ENCODE measurements around the gene CREBBP. TPM values are rescaled to one million over a fixed set of nuclear protein-coding genes. Genes with fewer than 3 reads are reported as not detected.
A peak's percentile ranks its signal among the peaks of the same experiment; 100 is the strongest.

The CREBBP gene
- total and polyA plus RNA-seq, 2 donors from 2014 or later, result 5.9 to 74.6 TPM

GRCh38 chr16:3861808-3862451 lies 18.6 kb downstream of the CREBBP start:
- H3K4me3 ChIP-seq (ENCODE audit: low read length in 3 of 3), result no peak overlapping the region
- H3K9me3 ChIP-seq (ENCODE audit: control insufficient read depth in 2 of 3, insufficient read depth in 1 of 3, low read length in 3 of 3), result no peaks in the 10 kb centered on the region
- no peak overlapping the region for H3K9ac ChIP-seq (ENCODE audit: low read length in 3 of 3)
- no peak for TF ChIP-seq CTCF (IDR thresholded peaks at IDR 0.05; ENCODE audit: borderline replicate concordance, extremely low read depth, insufficient read depth)
- no peaks in the 10 kb centered on the region for H3K36me3 ChIP-seq (ENCODE audit: control insufficient read depth in 2 of 3, insufficient read depth in 3 of 3, low read length in 3 of 3)
- intact Hi-C loops (cut with DNase I), result no loop called here
- H3K27me3 ChIP-seq (ENCODE audit: control insufficient read depth, insufficient read depth, low read length), result no peaks in the 10 kb centered on the region
- no peak overlapping the region for H3K27ac ChIP-seq (ENCODE audit: low read depth in 2 of 2, low read length in 2 of 2)
- peak in 1 of 5 donors; percentile 25 for DNase-seq
- no peak for FAIRE-seq
- H3K4me1 ChIP-seq (ENCODE audit: control insufficient read depth in 2 of 3, insufficient read depth in 2 of 3, low read depth in 1 of 3, low read length in 3 of 3), result peaks cover 0 to 32% (median 21%) of the 10 kb centered on the region in 3 donors

GRCh38 chr16:3859889-3860288 lies 20.6 kb downstream of the CREBBP start:
- Histone ChIP-seq H3K9ac (ENCODE audit: low read length in 3 of 3) (no peak overlapping the region), H3K4me3 (ENCODE audit: low read length in 3 of 3) (no peak overlapping the region), H3K9me3 (ENCODE audit: control insufficient read depth in 2 of 3, insufficient read depth in 1 of 3, low read length in 3 of 3) (no peaks in the 10 kb centered on the region), H3K27ac (ENCODE audit: low read depth in 2 of 2, low read length in 2 of 2) (no peak overlapping the region), H3K36me3 (ENCODE audit: control insufficient read depth in 2 of 3, insufficient read depth in 3 of 3, low read length in 3 of 3) (no peaks in the 10 kb centered on the region), H3K4me1 (ENCODE audit: control insufficient read depth in 2 of 3, insufficient read depth in 2 of 3, low read depth in 1 of 3, low read length in 3 of 3) (peaks cover 0 to 37% (median 16%) of the 10 kb centered on the region in 3 donors), H3K27me3 (ENCODE audit: control insufficient read depth, insufficient read depth, low read length) (no peaks in the 10 kb centered on the region)
- no peak for TF ChIP-seq CTCF (IDR thresholded peaks at IDR 0.05; ENCODE audit: borderline replicate concordance, extremely low read depth, insufficient read depth)
- FAIRE-seq (no peak), DNase-seq (no peak)
- intact Hi-C loops (cut with DNase I), result no loop called here

- Histone ChIP-seq H3K4me1 (ENCODE audit: control insufficient read depth in 2 of 3, insufficient read depth in 2 of 3, low read depth in 1 of 3, low read length in 3 of 3) (peaks cover 0 to 43% (median 17%) of the 10 kb centered on the region in 3 donors), H3K9ac (ENCODE audit: low read length in 3 of 3) (no peak overlapping the region), H3K36me3 (ENCODE audit: control insufficient read depth in 2 of 3, insufficient read depth in 3 of 3, low read length in 3 of 3) (peaks cover 0 to 2% (median 0%) of the 10 kb centered on the region in 3 donors), H3K4me3 (ENCODE audit: low read length in 3 of 3) (no peak overlapping the region), H3K27ac (ENCODE audit: low read depth in 2 of 2, low read length in 2 of 2) (no peak overlapping the region), H3K9me3 (ENCODE audit: control insufficient read depth in 2 of 3, insufficient read depth in 1 of 3, low read length in 3 of 3) (no peaks in the 10 kb centered on the region), H3K27me3 (ENCODE audit: control insufficient read depth, insufficient read depth, low read length) (no peaks in the 10 kb centered on the region)
- FAIRE-seq, result no peak
- intact Hi-C loops (cut with DNase I), result no loop called here
- no peak for DNase-seq
- TF ChIP-seq CTCF (IDR thresholded peaks at IDR 0.05; ENCODE audit: borderline replicate concordance, extremely low read depth, insufficient read depth), result no peak
These were observed 21.7 kb downstream of the CREBBP start for GRCh38 chr16:3858801-3859200.

All from kidney (tissue), 14 donors.